Kidney tubule cell (primary cell): ENCODE measurements around the gene KCNK6.
A peak's percentile ranks its signal among the peaks of the same experiment; 100 is the strongest.
"Not testable (repeated sequence)": the region's sequence is repeated elsewhere in the genome, so short reads cannot be mapped to it uniquely, and the experiment has no call there.

ENCODE experiments used
- DNase-seq: peaks from one replicate; pipeline ENCODE4 v3.0.0-alpha.2; 2018; ENCODE audit warnings: low spot score

KCNK6 gene

GRCh38 chr19:38324431-38324830 lies 4.8 kb downstream of the KCNK6 start:
- peak; percentile 26 for DNase-seq

GRCh38 chr19:38326591-38326990 lies 6.9 kb downstream of the KCNK6 start:
- no peak for DNase-seq

GRCh38 chr19:38329651-38330050 lies 10.0 kb downstream of the KCNK6 start:
- DNase-seq = no peak

- no peak for DNase-seq
Observed at GRCh38 chr19:38331728-38332127, 12.1 kb downstream of the KCNK6 start.

- DNase-seq = no peak
Observed at GRCh38 chr19:38333245-38333644, 13.6 kb downstream of the KCNK6 start.

- DNase-seq = peak; percentile 97
Observed at GRCh38 chr19:38335949-38336637, 16.4 kb downstream of the KCNK6 start.

- DNase-seq = peak; percentile 96
Observed at GRCh38 chr19:38336638-38337359, 17.2 kb downstream of the KCNK6 start.

- no peak for DNase-seq
Observed at GRCh38 chr19:38337360-38337653, 17.7 kb downstream of the KCNK6 start.

GRCh38 chr19:38339011-38339410 lies 19.4 kb downstream of the KCNK6 start:
- DNase-seq = not testable (repeated sequence)

GRCh38 chr19:38340927-38341326 lies 21.3 kb downstream of the KCNK6 start:
- DNase-seq = no peak

GRCh38 chr19:38346837-38347236 lies 27.2 kb downstream of the KCNK6 start:
- DNase-seq = no peak

- DNase-seq = no peak
Observed at GRCh38 chr19:38350883-38351282, 31.2 kb downstream of the KCNK6 start.

- no peak for DNase-seq
Observed at GRCh38 chr19:38351865-38352395, 32.3 kb downstream of the KCNK6 start.

- DNase-seq = no peak
Observed at GRCh38 chr19:38352611-38353010, 33.0 kb downstream of the KCNK6 start.

GRCh38 chr19:38355728-38356725 lies 36.4 kb downstream of the KCNK6 start:
- no peak for DNase-seq

- DNase-seq = no peak
Observed at GRCh38 chr19:38358071-38358470, 38.4 kb downstream of the KCNK6 start.

- DNase-seq = no peak
Observed at GRCh38 chr19:38359242-38360021, 39.8 kb downstream of the KCNK6 start.

- no peak for DNase-seq
Observed at GRCh38 chr19:38360351-38360750, 40.7 kb downstream of the KCNK6 start.

GRCh38 chr19:38360839-38361631 lies 41.4 kb downstream of the KCNK6 start:
- DNase-seq = no peak

- DNase-seq = peak; percentile 77
Observed at GRCh38 chr19:38361633-38362075, 42.0 kb downstream of the KCNK6 start.
